Spleen (tissue), 7 donors: ENCODE results near the gene RAB23.

Experiments used
- POLR2A ChIP-seq, 3 donors: fragments of 450-650 bp; IDR thresholded peaks; one replicate each; pipeline ENCODE4 v1.5.1; 2017; ENCODE audit warnings: antibody characterized with exemption in 3 of 3, mild to moderate bottlenecking in 1 of 3
- TF ChIP-seq, protein P1 (sequence below), 11 experiments: fragments of 200-600 bp in 7 of 11; fragments of 450-650 bp in 4 of 11; sonication (generic) in 4 of 11; IDR thresholded peaks in 8 of 11; conservative IDR thresholded peaks in 3 of 11; 1 replicate in 7 of 11; 2 replicates in 4 of 11; pipeline versions ENCODE4 v1.4.0 to v1.8.0; 2016 to 2021; ENCODE audit warnings: antibody characterized with exemption in 11 of 11, inconsistent platforms in 4 of 11, mild to moderate bottlenecking in 1 of 11
- donor health status: DM: no; HTN: no; CAD: no; lungs with moderate emphysema.
- donor health status: DM: no; HTN: no; CAD: no.
- donor health status: DM: no; HTN: no; CAD: no.

DNA sequence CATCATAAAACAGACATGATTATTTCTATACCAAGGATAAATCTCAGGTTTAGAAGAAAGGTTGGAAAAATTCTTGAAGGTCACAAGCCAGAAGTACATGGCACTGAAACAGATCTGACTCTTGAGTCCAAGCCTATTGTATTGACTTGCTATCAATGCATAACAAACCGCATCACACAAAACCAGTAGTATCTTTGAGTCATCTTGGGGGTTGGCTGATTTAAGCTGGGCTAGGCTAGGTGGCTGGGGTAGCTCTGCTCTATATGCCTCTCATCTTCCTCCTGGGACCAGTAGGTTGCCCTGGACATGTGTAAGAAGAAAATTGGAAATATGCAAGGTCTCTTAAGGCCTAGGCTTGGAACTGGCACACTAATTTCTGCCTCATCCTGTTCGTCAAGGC is 37.0 kb upstream of the RAB23 start:
- TF ChIP-seq, protein P1, sequence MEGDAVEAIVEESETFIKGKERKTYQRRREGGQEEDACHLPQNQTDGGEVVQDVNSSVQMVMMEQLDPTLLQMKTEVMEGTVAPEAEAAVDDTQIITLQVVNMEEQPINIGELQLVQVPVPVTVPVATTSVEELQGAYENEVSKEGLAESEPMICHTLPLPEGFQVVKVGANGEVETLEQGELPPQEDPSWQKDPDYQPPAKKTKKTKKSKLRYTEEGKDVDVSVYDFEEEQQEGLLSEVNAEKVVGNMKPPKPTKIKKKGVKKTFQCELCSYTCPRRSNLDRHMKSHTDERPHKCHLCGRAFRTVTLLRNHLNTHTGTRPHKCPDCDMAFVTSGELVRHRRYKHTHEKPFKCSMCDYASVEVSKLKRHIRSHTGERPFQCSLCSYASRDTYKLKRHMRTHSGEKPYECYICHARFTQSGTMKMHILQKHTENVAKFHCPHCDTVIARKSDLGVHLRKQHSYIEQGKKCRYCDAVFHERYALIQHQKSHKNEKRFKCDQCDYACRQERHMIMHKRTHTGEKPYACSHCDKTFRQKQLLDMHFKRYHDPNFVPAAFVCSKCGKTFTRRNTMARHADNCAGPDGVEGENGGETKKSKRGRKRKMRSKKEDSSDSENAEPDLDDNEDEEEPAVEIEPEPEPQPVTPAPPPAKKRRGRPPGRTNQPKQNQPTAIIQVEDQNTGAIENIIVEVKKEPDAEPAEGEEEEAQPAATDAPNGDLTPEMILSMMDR (IDR thresholded peaks at IDR 0.05 in 8 of 11, conservative IDR thresholded peaks at IDR 0.05 in 3 of 11): no peak
- no peak for TF ChIP-seq POLR2A (IDR thresholded peaks at IDR 0.05)
